GM18508 (cell line): ENCODE data around the gene MAPK12.

Experiments used
- ATAC-seq: cut with Tn5 transposase; IDR thresholded peaks from one replicate; pipeline ENCODE4 v1.9.1; 2021; ENCODE audit warnings: moderate number of reproducible peaks; ENCODE audit not compliant: insufficient read depth, unreplicated experiment

MAPK12 gene

GRCh38 chr22:50236731-50237409 lies 24.6 kb downstream of the MAPK12 start:
- no peak for ATAC-seq

- no peak for ATAC-seq
These were observed 28.3 kb downstream of the MAPK12 start for GRCh38 chr22:50233223-50233622.

GRCh38 chr22:50232481-50233151 lies 28.9 kb downstream of the MAPK12 start:
- ATAC-seq, result no peak

- no peak for ATAC-seq
These were observed 32.1 kb downstream of the MAPK12 start for GRCh38 chr22:50229370-50229769.

GRCh38 chr22:50228366-50228765 lies 33.1 kb downstream of the MAPK12 start:
- ATAC-seq, result no peak

GRCh38 chr22:50227579-50228215 lies 33.8 kb downstream of the MAPK12 start:
- no peak for ATAC-seq

- no peak for ATAC-seq
These were observed 34.7 kb downstream of the MAPK12 start for GRCh38 chr22:50226875-50227165.

GRCh38 chr22:50226063-50226874 lies 35.2 kb downstream of the MAPK12 start:
- no peak for ATAC-seq

GRCh38 chr22:50225200-50225969 lies 36.1 kb downstream of the MAPK12 start:
- no peak for ATAC-seq

- no peak for ATAC-seq
These were observed 37.4 kb downstream of the MAPK12 start for GRCh38 chr22:50224071-50224470.

- ATAC-seq, result no peak
These were observed 39.0 kb downstream of the MAPK12 start for GRCh38 chr22:50222508-50222907.

GRCh38 chr22:50221410-50222300 lies 39.8 kb downstream of the MAPK12 start:
- ATAC-seq, result no peak

- no peak for ATAC-seq
These were observed 40.7 kb downstream of the MAPK12 start for GRCh38 chr22:50220603-50221409.

- no peak for ATAC-seq
These were observed 41.5 kb downstream of the MAPK12 start for GRCh38 chr22:50219800-50220602.

- ATAC-seq, result no peak
These were observed 42.3 kb downstream of the MAPK12 start for GRCh38 chr22:50218996-50219727.

- no peak for ATAC-seq
These were observed 43.1 kb downstream of the MAPK12 start for GRCh38 chr22:50218153-50218995.
